ENCODE results near the gene GEMIN7. TPM values are rescaled to one million over a fixed set of nuclear protein-coding genes. Genes with fewer than 3 reads are reported as not detected.
A peak's percentile ranks its signal among the peaks of the same experiment; 100 is the strongest.

Gene GEMIN7
- total and polyA plus RNA-seq, 2 of the 13 experiments (the other 11 are each of a cell fraction or from before 2014, with no cell fraction given), result 24.1 to 30.6 TPM

GRCh38 chr19:45069056-45069455, 10.0 kb upstream of the GEMIN7 start:
- no peak overlapping the region for H3K4me3 ChIP-seq (replicated peaks in 1 of 3; ENCODE audit: insufficient read depth in 1 of 3, low read depth in 2 of 3, low read length in 3 of 3)
- DNase-seq (ENCODE audit: low spot score), result no peak
- WGBS (ENCODE audit: low lambda C conversion rate), result 96% methylated on average over 10 of the region's 13 CpGs
- in situ Hi-C loops (cut with HindIII; ENCODE audit: extremely low pct_ligation_motif_present, low pct_unique_long_range_greater_than_20kb), result no loop called here
- H3K4me1 ChIP-seq (ENCODE audit: insufficient read depth, low read length), result no peaks in the 10 kb centered on the region
- no peak overlapping the region for H3K4me2 ChIP-seq (ENCODE audit: low read depth, low read length)
- no peak for TF ChIP-seq POGZ (CRISPR knock-in tag; IDR thresholded peaks at IDR 0.05)
- TF ChIP-seq REL (CRISPR knock-in tag; conservative IDR thresholded peaks at IDR 0.05), result no peak
- peak; percentile 71; the same call in 1 of the 2 replicates for TF ChIP-seq ZBTB38 (CRISPR knock-in tag; IDR thresholded peaks at IDR 0.05)
- 0 out of 2 replicates have a peak, but pooled peaks have one; percentile 11 for TF ChIP-seq ZNF687 (CRISPR knock-in tag; IDR thresholded peaks at IDR 0.05)
- no peak for TF ChIP-seq ZNF296 (CRISPR knock-in tag; conservative IDR thresholded peaks at IDR 0.05)
- peak; percentile 9 for TF ChIP-seq AGO2 (optimal IDR thresholded peaks at IDR 0.05; ENCODE audit: low read depth, low read length)
- TF ChIP-seq E2F1 (CRISPR knock-in tag; IDR thresholded peaks at IDR 0.05), result no peak
- TF ChIP-seq ZBTB49 (CRISPR knock-in tag; IDR thresholded peaks at IDR 0.05; ENCODE audit: borderline replicate concordance), result no peak
- no peak for TF ChIP-seq ZFP82 (CRISPR knock-in tag; IDR thresholded peaks at IDR 0.05; ENCODE audit: borderline replicate concordance)
- intact Hi-C loops (cut with micrococcal nuclease; ENCODE audit: unreplicated experiment), result no loop called here
- no peak for FAIRE-seq
- no peaks in the 10 kb centered on the region for H3K79me2 ChIP-seq (ENCODE audit: insufficient read depth, low read length)
- ChIA-PET CTCF (ENCODE audit: low intra/inter-chr PET ratio, low total read pairs) (no interaction called here), POLR2A (interaction anchor here (1.8 kb wide), 1 partner anchor 30 kb away, joined by 5 read pairs; the partner anchor contains the start of gene CLASRP)
- no TSS peak for BruUV-seq (replicated peaks)
- H3K27ac ChIP-seq (ENCODE audit: extremely low read length, insufficient read depth, low read length), result no peak overlapping the region
- H2AFZ ChIP-seq (ENCODE audit: low read length), result no peak overlapping the region
- peak; percentile 51 for ATAC-seq
- no peaks in the 10 kb centered on the region for H4K20me1 ChIP-seq (ENCODE audit: insufficient read depth, low read length)
- no peaks in the 10 kb centered on the region for H3K27me3 ChIP-seq (ENCODE audit: control insufficient read depth in 1 of 2, insufficient read depth in 2 of 2, low read length in 2 of 2)
- H3K36me3 ChIP-seq (replicated peaks in 1 of 2; ENCODE audit: control insufficient read depth in 1 of 2, insufficient read depth in 2 of 2, low read length in 2 of 2), result peaks cover 30 to 55% of the 10 kb centered on the region in 2 experiments; a peak in 4 of 5 replicates
- no peak overlapping the region for H3K9ac ChIP-seq (ENCODE audit: insufficient read depth, low read depth, low read length)
- H3K9me3 ChIP-seq (ENCODE audit: low read length), result no peaks in the 10 kb centered on the region
